CD4-positive, alpha-beta T cell (primary cell): ENCODE measurements around the gene GABARAPL1. TPM values are rescaled to one million over a fixed set of nuclear protein-coding genes. Genes with fewer than 3 reads are reported as not detected.

Experiments
- ATAC-seq: fragments of 200-7000 bp; cut with Tn5 transposase; one replicate; pipeline ENCODE4 v1.10.0; 2022; ENCODE audit warnings: mild to moderate bottlenecking; ENCODE audit not compliant: poor library complexity
- CTCF ChIA-PET: fragments of 350-600 bp; sonication (Branson Sonifier 250); formaldehyde crosslinking; loops from one replicate; lab custom pipeline; 2021; ENCODE audit warnings: antibody characterized with exemption, inconsistent platforms; lab: Charles Lee
- POLR2A ChIA-PET: fragments of 350-600 bp; sonication (Branson Sonifier 250); formaldehyde crosslinking; loops from one replicate; lab custom pipeline; 2021; ENCODE audit warnings: antibody characterized with exemption, inconsistent platforms; lab: Charles Lee
- DNase-seq, 14 experiments: peaks; one replicate each; pipeline ENCODE4 v3.0.0-alpha.2; 2013 to 2020; ENCODE audit warnings: mixed read lengths in 2 of 14
- H3K27ac ChIP-seq, 2 donors: one replicate each; pipeline versions ENCODE4 v1.5.1 to v1.7.0; 2013; ENCODE audit warnings: low read length in 2 of 2, low read depth in 1 of 2, mild to moderate bottlenecking in 1 of 2
- H3K27me3 ChIP-seq, 2 experiments: 1 replicate in 1 of 2; 2 replicates in 1 of 2; pipeline versions ENCODE4 v1.6.1 to v1.7.0; 2013; ENCODE audit warnings: low read length in 2 of 2, control low read depth in 1 of 2, mild to moderate bottlenecking in 1 of 2, moderate library complexity in 1 of 2; ENCODE audit not compliant: insufficient read depth in 2 of 2, control insufficient read depth in 1 of 2
- H3K36me3 ChIP-seq: one replicate; pipeline ENCODE4 v1.6.1; 2013; ENCODE audit warnings: low read length, control low read depth; ENCODE audit not compliant: insufficient read depth
- H3K4me1 ChIP-seq: one replicate; pipeline ENCODE4 v1.6.1; 2013; ENCODE audit warnings: low read length, control low read depth; ENCODE audit not compliant: insufficient read depth
- H3K4me3 ChIP-seq: one replicate; pipeline ENCODE4 v1.5.1; 2013; ENCODE audit warnings: mild to moderate bottlenecking, low read length, moderate library complexity
- H3K9me3 ChIP-seq, 2 experiments: 1 replicate in 1 of 2; 2 replicates in 1 of 2; pipeline versions ENCODE4 v1.6.1 to v1.7.0; 2013; ENCODE audit warnings: low read length in 2 of 2, mild to moderate bottlenecking in 2 of 2, control low read depth in 1 of 2, moderate library complexity in 1 of 2; ENCODE audit not compliant: control insufficient read depth in 1 of 2, insufficient read depth in 1 of 2
- H3K27ac Mint-ChIP-seq: one replicate; pipeline ENCODE4 v1.8.0; 2020; ENCODE audit warnings: mixed read lengths
- H3K27me3 Mint-ChIP-seq: one replicate; pipeline ENCODE4 v1.8.0; 2021; ENCODE audit warnings: mixed read lengths
- H3K36me3 Mint-ChIP-seq: one replicate; pipeline ENCODE4 v1.8.0; 2021; ENCODE audit warnings: low read depth, mixed read lengths
- H3K4me1 Mint-ChIP-seq: one replicate; pipeline ENCODE4 v1.8.0; 2021; ENCODE audit warnings: low read depth, mixed read lengths
- H3K4me3 Mint-ChIP-seq: one replicate; pipeline ENCODE4 v1.8.0; 2020; ENCODE audit warnings: mild to moderate bottlenecking, mixed read lengths
- H3K9me3 Mint-ChIP-seq: one replicate; pipeline ENCODE4 v1.8.0; 2020; ENCODE audit warnings: mixed read lengths
- intact Hi-C, 2 experiments: fragments of 100-400 bp; cut with DNase I in 1 of 2; cut with micrococcal nuclease in 1 of 2; formaldehyde crosslinking; loops; one replicate each; pipeline versions ENCODE4 v1.15.1 to v1.9.0; 2023 to 2025; cut with DNase I, micrococcal nuclease
- total RNA-seq, 174 experiments: library from RNA in 2 of 174; stranded (reverse) in 2 of 174; gene quantifications; one replicate each; pipeline ENCODE4 v1.2.3 and lab custom pipeline; 2021 to 2026
- TF ChIP-seq, protein P1 (sequence below): fragments of 200-600 bp; IDR thresholded peaks from one replicate; pipeline ENCODE4 v1.8.0; 2022; ENCODE audit warnings: antibody characterized with exemption, mild to moderate bottlenecking

GABARAPL1 gene
- total RNA-seq, 2 experiments from 2014 or later, result 267 to 276 TPM

GRCh38 chr12:10205220-10205807 is 7.4 kb upstream of the GABARAPL1 start:
- no peaks in the 10 kb centered on the region for H3K4me1 Mint-ChIP-seq
- no peaks in the 10 kb centered on the region for H3K4me1 ChIP-seq
- no peaks in the 10 kb centered on the region for H3K9me3 ChIP-seq
- no peak overlapping the region for H3K27ac Mint-ChIP-seq
- ATAC-seq (no peak), DNase-seq (no peak)
- H3K27me3 ChIP-seq, result no peaks in the 10 kb centered on the region
- H3K36me3 ChIP-seq, result no peaks in the 10 kb centered on the region
- no peaks in the 10 kb centered on the region for H3K36me3 Mint-ChIP-seq
- TF ChIP-seq, protein P1, sequence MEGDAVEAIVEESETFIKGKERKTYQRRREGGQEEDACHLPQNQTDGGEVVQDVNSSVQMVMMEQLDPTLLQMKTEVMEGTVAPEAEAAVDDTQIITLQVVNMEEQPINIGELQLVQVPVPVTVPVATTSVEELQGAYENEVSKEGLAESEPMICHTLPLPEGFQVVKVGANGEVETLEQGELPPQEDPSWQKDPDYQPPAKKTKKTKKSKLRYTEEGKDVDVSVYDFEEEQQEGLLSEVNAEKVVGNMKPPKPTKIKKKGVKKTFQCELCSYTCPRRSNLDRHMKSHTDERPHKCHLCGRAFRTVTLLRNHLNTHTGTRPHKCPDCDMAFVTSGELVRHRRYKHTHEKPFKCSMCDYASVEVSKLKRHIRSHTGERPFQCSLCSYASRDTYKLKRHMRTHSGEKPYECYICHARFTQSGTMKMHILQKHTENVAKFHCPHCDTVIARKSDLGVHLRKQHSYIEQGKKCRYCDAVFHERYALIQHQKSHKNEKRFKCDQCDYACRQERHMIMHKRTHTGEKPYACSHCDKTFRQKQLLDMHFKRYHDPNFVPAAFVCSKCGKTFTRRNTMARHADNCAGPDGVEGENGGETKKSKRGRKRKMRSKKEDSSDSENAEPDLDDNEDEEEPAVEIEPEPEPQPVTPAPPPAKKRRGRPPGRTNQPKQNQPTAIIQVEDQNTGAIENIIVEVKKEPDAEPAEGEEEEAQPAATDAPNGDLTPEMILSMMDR, result no peak
- intact Hi-C loops, result no loop called here
- CTCF ChIA-PET, result no interaction called here
- H3K27ac ChIP-seq, result no peak overlapping the region
- no peak overlapping the region for H3K4me3 ChIP-seq
- H3K9me3 Mint-ChIP-seq, result no peaks in the 10 kb centered on the region
- POLR2A ChIA-PET, result interaction anchor here (0.6 kb wide), 1 partner anchor 52 kb away, joined by 3 read pairs; no protein-coding TSS in a partner anchor
- H3K4me3 Mint-ChIP-seq, result no peak overlapping the region
- no peaks in the 10 kb centered on the region for H3K27me3 Mint-ChIP-seq

DNA sequence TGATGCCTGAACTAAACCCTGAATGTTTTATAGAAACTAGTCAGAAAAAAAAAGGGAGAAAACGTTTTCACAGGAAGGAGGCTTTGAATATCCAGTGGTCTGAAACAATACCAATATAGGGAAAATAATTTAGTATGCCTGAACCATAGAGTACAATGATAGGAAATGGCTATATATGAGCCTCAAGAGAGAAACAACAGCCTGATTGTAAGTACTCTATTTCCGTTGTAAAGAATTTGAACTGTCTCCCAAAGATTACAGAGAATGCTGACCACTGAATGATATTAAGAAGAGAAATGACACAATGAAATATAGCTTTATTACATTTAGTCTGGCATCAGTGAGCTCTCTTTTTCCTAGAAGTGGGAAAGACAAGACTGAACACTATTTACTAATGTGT is 5.5 kb upstream of the GABARAPL1 start:
- Mint-ChIP-seq H3K36me3 (peaks cover 2% of the 10 kb centered on the region), H3K4me3 (no peak overlapping the region), H3K9me3 (no peaks in the 10 kb centered on the region), H3K27ac (no peak overlapping the region), H3K27me3 (peaks cover 3% of the 10 kb centered on the region), H3K4me1 (peaks cover 4% of the 10 kb centered on the region)
- Histone ChIP-seq H3K4me3 (no peak overlapping the region), H3K36me3 (no peaks in the 10 kb centered on the region), H3K4me1 (peaks cover 4% of the 10 kb centered on the region), H3K27me3 (no peaks in the 10 kb centered on the region), H3K27ac (no peak overlapping the region), H3K9me3 (no peaks in the 10 kb centered on the region)
- ATAC-seq (no peak), DNase-seq (no peak)
- ChIA-PET CTCF (no interaction called here), POLR2A (no interaction called here)
- intact Hi-C loops, result no loop called here
- TF ChIP-seq, protein P1, result no peak

DNA sequence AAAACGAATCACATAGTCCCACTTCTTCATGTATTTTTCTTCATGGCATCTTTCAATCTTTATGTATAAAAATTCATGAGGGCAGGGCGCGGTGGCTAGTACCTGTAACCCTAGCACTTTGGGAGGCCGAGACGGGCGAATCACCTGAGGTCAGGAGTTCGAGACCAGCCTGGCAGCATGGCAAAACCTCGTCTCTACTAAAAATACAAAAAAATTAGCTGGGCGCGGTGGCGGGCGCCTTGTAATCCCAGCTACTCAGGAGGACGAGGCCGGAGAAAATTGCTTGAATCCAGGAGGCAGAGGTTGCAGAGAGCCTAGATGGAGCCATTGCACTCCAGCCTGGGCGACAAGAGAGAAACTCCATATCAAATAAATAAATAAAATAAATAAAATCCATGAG is 2.5 kb upstream of the GABARAPL1 start:
- H3K9me3 ChIP-seq, result no peaks in the 10 kb centered on the region
- H3K36me3 Mint-ChIP-seq, result peaks cover 21% of the 10 kb centered on the region
- intact Hi-C loops, result loop anchor here (5.0 to 10.0 kb wide), 5 partner anchors 58 to 962 kb away; partner anchors contain the start of genes CLEC2B (in 1 of the 2) and SMIM10L1 (in 1 of the 2)
- H3K4me1 Mint-ChIP-seq, result peaks cover 27% of the 10 kb centered on the region
- TF ChIP-seq, protein P1, result no peak
- ChIA-PET CTCF (interaction anchor here (1.7 kb wide), 1 partner anchor 57 kb away, joined by 3 read pairs; no protein-coding TSS in a partner anchor), POLR2A (no interaction called here)
- H3K27ac ChIP-seq, result no peak overlapping the region
- no peaks in the 10 kb centered on the region for H3K9me3 Mint-ChIP-seq
- DNase-seq (no peak), ATAC-seq (no peak)
- no peak overlapping the region for H3K4me3 ChIP-seq
- no peaks in the 10 kb centered on the region for H3K36me3 ChIP-seq
- peaks cover 24% of the 10 kb centered on the region for H3K4me1 ChIP-seq
- H3K27me3 ChIP-seq, result no peaks in the 10 kb centered on the region
- H3K27ac Mint-ChIP-seq, result no peak overlapping the region
- peaks cover 6% of the 10 kb centered on the region for H3K27me3 Mint-ChIP-seq
- no peak overlapping the region for H3K4me3 Mint-ChIP-seq
